IMR-90 (cell line): ENCODE results near the gene CYP4F2. TPM values are rescaled to one million over a fixed set of nuclear protein-coding genes. Genes with fewer than 3 reads are reported as not detected.

Source experiments
- ATAC-seq: fragments of 200-7000 bp; cut with Tn5 transposase; 2 replicates; pipeline ENCODE4 v1.9.1; 2020; ENCODE audit warnings: low read depth, mild to moderate bottlenecking, moderate library complexity
- BruUV-seq: library from RNA; stranded (reverse); fragments of 400-500 nt; replicated peaks from 2 replicates; lab custom pipeline; 2021; lab: Mats Ljungman, UMichigan
- CTCF ChIA-PET: fragments of 300-600 bp; formaldehyde crosslinking; extraction: SDS; loops from one replicate; lab custom pipeline; 2021; ENCODE audit warnings: antibody characterized with exemption; lab: Yijun Ruan, JAX
- POLR2A ChIA-PET: fragments of 300-600 bp; sonication (Branson Sonifier 250); formaldehyde crosslinking; loops from one replicate; lab custom pipeline; 2022; ENCODE audit warnings: antibody characterized with exemption; ENCODE audit not compliant: unreplicated experiment; lab: Charles Lee
- DNase-seq: peaks from one replicate; pipeline ENCODE4 v3.0.0; 2013
- H2AFZ ChIP-seq: replicated peaks from 2 replicates; pipeline ENCODE3; 2013; ENCODE audit warnings: low read length, mild to moderate bottlenecking; ENCODE audit not compliant: poor library complexity
- H2AK5ac ChIP-seq: 2 replicates; pipeline ENCODE4 v1.6.1; 2013; ENCODE audit warnings: low read depth, low read length, inconsistent platforms
- H2AK9ac ChIP-seq: replicated peaks from 2 replicates; pipeline ENCODE3; 2013; ENCODE audit warnings: mild to moderate bottlenecking, low read depth, low read length, moderate library complexity; ENCODE audit not compliant: poor library complexity
- H2BK120ac ChIP-seq: 2 replicates; pipeline ENCODE4 v1.6.1; 2013; ENCODE audit warnings: low read depth, low read length, inconsistent platforms
- H2BK15ac ChIP-seq: 3 replicates; pipeline ENCODE4 v1.6.1; 2013; ENCODE audit warnings: low read depth, low read length, inconsistent platforms
- H2BK20ac ChIP-seq: 2 replicates; pipeline ENCODE4 v1.6.1; 2013; ENCODE audit warnings: low read depth, mild to moderate bottlenecking, inconsistent platforms, low read length, moderate library complexity
- H2BK5ac ChIP-seq: 2 replicates; pipeline ENCODE4 v1.6.1; 2013; ENCODE audit warnings: mild to moderate bottlenecking, low read depth, low read length, inconsistent platforms; ENCODE audit not compliant: poor library complexity, severe bottlenecking
- H3K14ac ChIP-seq: replicated peaks from 2 replicates; pipeline ENCODE4 v1.6.1; 2013; ENCODE audit warnings: low read depth, low read length, inconsistent platforms
- H3K18ac ChIP-seq: 2 replicates; pipeline ENCODE4 v1.6.1; 2013; ENCODE audit warnings: low read depth, low read length, control low read depth
- H3K23ac ChIP-seq: 2 replicates; pipeline ENCODE4 v1.6.1; 2013; ENCODE audit warnings: low read depth, low read length, inconsistent platforms
- H3K27ac ChIP-seq: 2 replicates; pipeline ENCODE4 v1.5.1; 2013; ENCODE audit warnings: mild to moderate bottlenecking, control low read depth, low read length; ENCODE audit not compliant: insufficient read depth
- H3K27me3 ChIP-seq: 2 replicates; pipeline ENCODE4 v1.6.1; 2013; ENCODE audit warnings: low read length; ENCODE audit not compliant: control insufficient read depth, insufficient read depth
- H3K36me3 ChIP-seq: 2 replicates; pipeline ENCODE4 v1.6.1; 2013; ENCODE audit warnings: low read length, mixed read lengths; ENCODE audit not compliant: control insufficient read depth, insufficient read depth
- H3K4ac ChIP-seq: 2 replicates; pipeline ENCODE4 v1.6.1; 2013; ENCODE audit warnings: low read depth, low read length, inconsistent platforms
- H3K4me1 ChIP-seq: 2 replicates; pipeline ENCODE4 v1.6.1; 2013; ENCODE audit warnings: low read length, mixed read lengths; ENCODE audit not compliant: control insufficient read depth, insufficient read depth
- H3K4me2 ChIP-seq: 2 replicates; pipeline ENCODE4 v1.6.1; 2013; ENCODE audit warnings: low read depth, mild to moderate bottlenecking, control low read depth, low read length, moderate library complexity
- H3K4me3 ChIP-seq: 2 replicates; pipeline ENCODE4 v1.5.1; 2013; ENCODE audit warnings: low read depth, mild to moderate bottlenecking, control low read depth, low read length, moderate library complexity; ENCODE audit not compliant: insufficient read depth
- H3K56ac ChIP-seq: 2 replicates; pipeline ENCODE4 v1.6.1; 2013; ENCODE audit warnings: low read length, inconsistent platforms; ENCODE audit not compliant: insufficient read depth; ENCODE audit errors: extremely low read depth
- H3K79me1 ChIP-seq, 2 experiments: 2 replicates each; pipeline ENCODE4 v1.6.1; 2013; ENCODE audit warnings: low read length in 2 of 2, inconsistent platforms in 1 of 2, low read depth in 1 of 2
- H3K9ac ChIP-seq: 2 replicates; pipeline ENCODE4 v1.6.1; 2013; ENCODE audit warnings: low read depth, low read length, control low read depth
- H3K9me1 ChIP-seq: 2 replicates; pipeline ENCODE4 v1.6.1; 2013; ENCODE audit warnings: low read length, inconsistent platforms; ENCODE audit not compliant: insufficient read depth
- H3K9me3 ChIP-seq: 2 replicates; pipeline ENCODE4 v1.6.1; 2013; ENCODE audit warnings: low read length; ENCODE audit not compliant: control insufficient read depth, insufficient read depth
- H4K20me1 ChIP-seq: 2 replicates; pipeline ENCODE4 v1.6.1; 2013; ENCODE audit warnings: low read length, inconsistent platforms; ENCODE audit not compliant: insufficient read depth
- H4K5ac ChIP-seq: 2 replicates; pipeline ENCODE4 v1.6.1; 2013; ENCODE audit warnings: mild to moderate bottlenecking, low read depth, low read length, control low read depth
- H4K8ac ChIP-seq, 2 experiments: 2 replicates each; pipeline ENCODE4 v1.6.1; 2013; ENCODE audit warnings: low read depth in 2 of 2, low read length in 2 of 2, control low read depth in 1 of 2, inconsistent platforms in 1 of 2
- H4K91ac ChIP-seq: 2 replicates; pipeline ENCODE4 v1.6.1; 2013; ENCODE audit warnings: low read depth, low read length, inconsistent platforms; ENCODE audit not compliant: insufficient read depth
- BHLHE40 ChIP-seq: fragments of 150-350 bp; IDR thresholded peaks from 2 replicates; pipeline ENCODE4 v1.6.1; 2016; ENCODE audit warnings: mild to moderate bottlenecking, low read depth, low read length
- CEBPB ChIP-seq: IDR thresholded peaks from 2 replicates; pipeline ENCODE4 v1.6.1; 2012; ENCODE audit warnings: low read depth, low read length, improper control_type of control experiment
- CHD1 ChIP-seq: IDR thresholded peaks from 2 replicates; pipeline ENCODE4 v1.6.1; 2012; ENCODE audit warnings: low read depth, low read length, improper control_type of control experiment
- ELK1 ChIP-seq: fragments of 150-350 bp; IDR thresholded peaks from 2 replicates; pipeline ENCODE4 v1.6.1; 2016; ENCODE audit warnings: low read depth, mild to moderate bottlenecking, low read length, moderate library complexity, borderline replicate concordance
- FOS ChIP-seq: fragments of 150-350 bp; IDR thresholded peaks from 2 replicates; pipeline ENCODE4 v1.6.1; 2016; ENCODE audit warnings: low read depth, low read length
- MAFK ChIP-seq: IDR thresholded peaks from 2 replicates; pipeline ENCODE4 v1.6.1; 2012; ENCODE audit warnings: low read depth, low read length, improper control_type of control experiment
- NFE2L2 ChIP-seq: fragments of 150-350 bp; IDR thresholded peaks from 2 replicates; pipeline ENCODE4 v1.6.1; 2016; ENCODE audit warnings: low read depth, mild to moderate bottlenecking, low read length
- POLR2A ChIP-seq: IDR thresholded peaks from 2 replicates; pipeline ENCODE4 v1.6.1; 2012; ENCODE audit warnings: mild to moderate bottlenecking, low read depth, low read length
- RFX5 ChIP-seq: IDR thresholded peaks from 2 replicates; pipeline ENCODE4 v1.8.0; 2012; ENCODE audit warnings: low read depth, mild to moderate bottlenecking, low read length, moderate library complexity
- SMC3 ChIP-seq: fragments of 150-350 bp; IDR thresholded peaks from 2 replicates; pipeline ENCODE4 v1.6.1; 2016; ENCODE audit warnings: low read depth, mild to moderate bottlenecking, antibody characterized with exemption, low read length, moderate library complexity
- USF2 ChIP-seq: fragments of 150-350 bp; IDR thresholded peaks from 2 replicates; pipeline ENCODE4 v1.6.1; 2017; ENCODE audit warnings: mild to moderate bottlenecking, antibody characterized with exemption, low read length, low read depth
- WGBS, 2 experiments: methylation state at CpG; one replicate each; pipeline versions ENCODE4 v1.1.5 to v1.1.7; 2013; ENCODE audit warnings: missing lambda C conversion rate in 2 of 2; ENCODE audit not compliant: insufficient read length in 1 of 2; ENCODE audit errors: extremely low coverage in 2 of 2; 5-methylcytosine and 5-hydroxymethylcytosine counted together
- dilution Hi-C: fragments of 300-500 bp; cut with HindIII; formaldehyde crosslinking; loops from one replicate; pipeline ENCODE4 v1.14.3; 2018; ENCODE audit warnings: low sequenced_read_pairs; ENCODE audit not compliant: unreplicated experiment
- in situ Hi-C: fragments of 300-500 bp; cut with MboI; formaldehyde crosslinking; loops from 3 replicates; pipeline ENCODE4 v1.14.3; 2019; ENCODE audit warnings: low sequenced_read_pairs, inconsistent platforms, mixed read lengths
- intact Hi-C: fragments of 100-400 bp; cut with micrococcal nuclease; formaldehyde crosslinking; loops from 2 replicates; pipeline ENCODE4 v1.10.0; 2022
- polyA plus RNA-seq, 3 experiments: library from polyadenylated mRNA; depleted of rRNA; stranded (reverse); fragments of >200 nt; gene quantifications; 2 replicates each; pipeline ENCODE4 v1.2.3, GENCODE V29; 2012; ENCODE audit warnings: low replicate concordance in 1 of 3
- total RNA-seq: library from RNA; depleted of rRNA; stranded (reverse); fragments of >200 nt; gene quantifications from 2 replicates; pipeline ENCODE4 v1.2.3, GENCODE V29; 2012

CYP4F2 gene
- total and polyA plus RNA-seq, 2 of the 4 experiments (the other 2 are of a cell fraction), result not detected

- H2BK20ac ChIP-seq, result no peak overlapping the region
- ChIA-PET CTCF (no interaction called here), POLR2A (no interaction called here)
- peaks cover 30% of the 10 kb centered on the region; the same call in 1 of the 2 replicates for H3K9me3 ChIP-seq
- TF ChIP-seq NFE2L2, result no peak
- TF ChIP-seq RFX5, result no peak
- TF ChIP-seq MAFK, result no peak
- TF ChIP-seq CHD1, result no peak
- no peak for TF ChIP-seq CEBPB
- no peak for TF ChIP-seq FOS
- no peak for TF ChIP-seq ELK1
- no peak for TF ChIP-seq USF2
- no peak for TF ChIP-seq POLR2A
- no peak for TF ChIP-seq BHLHE40
- no peak for TF ChIP-seq SMC3
- in situ Hi-C loops, result no loop called here
- no peak overlapping the region for H3K56ac ChIP-seq
- H3K79me1 ChIP-seq, result no peaks in the 10 kb centered on the region
- dilution Hi-C loops, result no loop called here
- no peak overlapping the region for H3K23ac ChIP-seq
- H4K8ac ChIP-seq, result no peak overlapping the region
- intact Hi-C loops, result no loop called here
- no CpG with 5 or more reads among the region's 2 CpGs for WGBS, 2 experiments
- no peak overlapping the region for H2BK15ac ChIP-seq
- no peak overlapping the region for H4K91ac ChIP-seq
- no peaks in the 10 kb centered on the region for H4K20me1 ChIP-seq
- no peak overlapping the region for H3K4ac ChIP-seq
- no peak overlapping the region for H3K4me3 ChIP-seq
- no peak overlapping the region for H2BK5ac ChIP-seq
- no peak overlapping the region for H3K4me2 ChIP-seq
- H2AK9ac ChIP-seq, result no peak overlapping the region
- ATAC-seq (no peak), DNase-seq (no peak)
- H3K9ac ChIP-seq, result no peak overlapping the region
- H2BK120ac ChIP-seq, result no peak overlapping the region
- no peaks in the 10 kb centered on the region for H3K27me3 ChIP-seq
- H4K5ac ChIP-seq, result no peak overlapping the region
- no peak overlapping the region for H2AK5ac ChIP-seq
- H3K27ac ChIP-seq, result no peak overlapping the region
- BruUV-seq, result no TSS peak
- no peak overlapping the region for H3K18ac ChIP-seq
- H2AFZ ChIP-seq, result no peak overlapping the region
- H3K36me3 ChIP-seq, result no peaks in the 10 kb centered on the region
- no peaks in the 10 kb centered on the region for H3K4me1 ChIP-seq
- H3K14ac ChIP-seq, result no peak overlapping the region
- H3K9me1 ChIP-seq, result no peaks in the 10 kb centered on the region
Measured at GRCh38 chr19:15894359-15894758, 3.5 kb downstream of the CYP4F2 start.
